HG03565 (cell line): Measurements from ENCODE around the gene NECTIN4.
"Not testable (repeated sequence)": the region's sequence is repeated elsewhere in the genome, so short reads cannot be mapped to it uniquely, and the experiment has no call there.

Experiments used
- ATAC-seq: cut with Tn5 transposase; IDR thresholded peaks from one replicate; pipeline ENCODE4 v1.9.1; 2021; ENCODE audit warnings: mild to moderate bottlenecking, moderate library complexity; ENCODE audit not compliant: unreplicated experiment

The NECTIN4 gene

GRCh38 chr1:161033751-161034150 is 55.6 kb downstream of the NECTIN4 start:
- ATAC-seq, result no peak

- ATAC-seq, result no peak
These were observed 56.9 kb downstream of the NECTIN4 start for GRCh38 chr1:161032409-161032808.

GRCh38 chr1:161031874-161032273 is 57.5 kb downstream of the NECTIN4 start:
- no peak for ATAC-seq

- ATAC-seq, result not testable (repeated sequence)
These were observed 59.9 kb downstream of the NECTIN4 start for GRCh38 chr1:161029466-161029865.

GRCh38 chr1:161026954-161027353 is 62.4 kb downstream of the NECTIN4 start:
- ATAC-seq, result not testable (repeated sequence)

GRCh38 chr1:161022432-161022831 is 66.9 kb downstream of the NECTIN4 start:
- not testable (repeated sequence) for ATAC-seq

- ATAC-seq, result no peak
These were observed 67.4 kb downstream of the NECTIN4 start for GRCh38 chr1:161021970-161022353.

GRCh38 chr1:161021165-161021969 is 68.0 kb downstream of the NECTIN4 start:
- ATAC-seq, result peak; percentile 76
